IMR-90 (cell line): ENCODE data around the gene OGFR. TPM values are rescaled to one million over a fixed set of nuclear protein-coding genes. Genes with fewer than 3 reads are reported as not detected.
A peak's percentile ranks its signal among the peaks of the same experiment; 100 is the strongest.

Experiments used
- ATAC-seq: fragments of 200-7000 bp; cut with Tn5 transposase; 2 replicates; pipeline ENCODE4 v1.9.1; 2020; ENCODE audit warnings: low read depth, mild to moderate bottlenecking, moderate library complexity
- BruUV-seq: library from RNA; stranded (reverse); fragments of 400-500 nt; replicated peaks from 2 replicates; lab custom pipeline; 2021; lab: Mats Ljungman, UMichigan
- CTCF ChIA-PET: fragments of 300-600 bp; formaldehyde crosslinking; extraction: SDS; loops from one replicate; lab custom pipeline; 2021; ENCODE audit warnings: antibody characterized with exemption; lab: Yijun Ruan, JAX
- POLR2A ChIA-PET: fragments of 300-600 bp; sonication (Branson Sonifier 250); formaldehyde crosslinking; loops from one replicate; lab custom pipeline; 2022; ENCODE audit warnings: antibody characterized with exemption; ENCODE audit not compliant: unreplicated experiment; lab: Charles Lee
- DNase-seq: peaks from one replicate; pipeline ENCODE4 v3.0.0; 2013
- H2AFZ ChIP-seq: replicated peaks from 2 replicates; pipeline ENCODE3; 2013; ENCODE audit warnings: low read length, mild to moderate bottlenecking; ENCODE audit not compliant: poor library complexity
- H2AK5ac ChIP-seq: 2 replicates; pipeline ENCODE4 v1.6.1; 2013; ENCODE audit warnings: low read depth, low read length, inconsistent platforms
- H2AK9ac ChIP-seq: replicated peaks from 2 replicates; pipeline ENCODE3; 2013; ENCODE audit warnings: mild to moderate bottlenecking, low read depth, low read length, moderate library complexity; ENCODE audit not compliant: poor library complexity
- H2BK120ac ChIP-seq: 2 replicates; pipeline ENCODE4 v1.6.1; 2013; ENCODE audit warnings: low read depth, low read length, inconsistent platforms
- H2BK15ac ChIP-seq: 3 replicates; pipeline ENCODE4 v1.6.1; 2013; ENCODE audit warnings: low read depth, low read length, inconsistent platforms
- H2BK20ac ChIP-seq: 2 replicates; pipeline ENCODE4 v1.6.1; 2013; ENCODE audit warnings: low read depth, mild to moderate bottlenecking, inconsistent platforms, low read length, moderate library complexity
- H2BK5ac ChIP-seq: 2 replicates; pipeline ENCODE4 v1.6.1; 2013; ENCODE audit warnings: mild to moderate bottlenecking, low read depth, low read length, inconsistent platforms; ENCODE audit not compliant: poor library complexity, severe bottlenecking
- H3K14ac ChIP-seq: replicated peaks from 2 replicates; pipeline ENCODE4 v1.6.1; 2013; ENCODE audit warnings: low read depth, low read length, inconsistent platforms
- H3K18ac ChIP-seq: 2 replicates; pipeline ENCODE4 v1.6.1; 2013; ENCODE audit warnings: low read depth, low read length, control low read depth
- H3K23ac ChIP-seq: 2 replicates; pipeline ENCODE4 v1.6.1; 2013; ENCODE audit warnings: low read depth, low read length, inconsistent platforms
- H3K27ac ChIP-seq: 2 replicates; pipeline ENCODE4 v1.5.1; 2013; ENCODE audit warnings: mild to moderate bottlenecking, control low read depth, low read length; ENCODE audit not compliant: insufficient read depth
- H3K27me3 ChIP-seq: 2 replicates; pipeline ENCODE4 v1.6.1; 2013; ENCODE audit warnings: low read length; ENCODE audit not compliant: control insufficient read depth, insufficient read depth
- H3K36me3 ChIP-seq: 2 replicates; pipeline ENCODE4 v1.6.1; 2013; ENCODE audit warnings: low read length, mixed read lengths; ENCODE audit not compliant: control insufficient read depth, insufficient read depth
- H3K4ac ChIP-seq: 2 replicates; pipeline ENCODE4 v1.6.1; 2013; ENCODE audit warnings: low read depth, low read length, inconsistent platforms
- H3K4me1 ChIP-seq: 2 replicates; pipeline ENCODE4 v1.6.1; 2013; ENCODE audit warnings: low read length, mixed read lengths; ENCODE audit not compliant: control insufficient read depth, insufficient read depth
- H3K4me2 ChIP-seq: 2 replicates; pipeline ENCODE4 v1.6.1; 2013; ENCODE audit warnings: low read depth, mild to moderate bottlenecking, control low read depth, low read length, moderate library complexity
- H3K4me3 ChIP-seq: 2 replicates; pipeline ENCODE4 v1.5.1; 2013; ENCODE audit warnings: low read depth, mild to moderate bottlenecking, control low read depth, low read length, moderate library complexity; ENCODE audit not compliant: insufficient read depth
- H3K56ac ChIP-seq: 2 replicates; pipeline ENCODE4 v1.6.1; 2013; ENCODE audit warnings: low read length, inconsistent platforms; ENCODE audit not compliant: insufficient read depth; ENCODE audit errors: extremely low read depth
- H3K79me1 ChIP-seq, 2 experiments: 2 replicates each; pipeline ENCODE4 v1.6.1; 2013; ENCODE audit warnings: low read length in 2 of 2, inconsistent platforms in 1 of 2, low read depth in 1 of 2
- H3K9ac ChIP-seq: 2 replicates; pipeline ENCODE4 v1.6.1; 2013; ENCODE audit warnings: low read depth, low read length, control low read depth
- H3K9me1 ChIP-seq: 2 replicates; pipeline ENCODE4 v1.6.1; 2013; ENCODE audit warnings: low read length, inconsistent platforms; ENCODE audit not compliant: insufficient read depth
- H3K9me3 ChIP-seq: 2 replicates; pipeline ENCODE4 v1.6.1; 2013; ENCODE audit warnings: low read length; ENCODE audit not compliant: control insufficient read depth, insufficient read depth
- H4K20me1 ChIP-seq: 2 replicates; pipeline ENCODE4 v1.6.1; 2013; ENCODE audit warnings: low read length, inconsistent platforms; ENCODE audit not compliant: insufficient read depth
- H4K5ac ChIP-seq: 2 replicates; pipeline ENCODE4 v1.6.1; 2013; ENCODE audit warnings: mild to moderate bottlenecking, low read depth, low read length, control low read depth
- H4K8ac ChIP-seq, 2 experiments: 2 replicates each; pipeline ENCODE4 v1.6.1; 2013; ENCODE audit warnings: low read depth in 2 of 2, low read length in 2 of 2, control low read depth in 1 of 2, inconsistent platforms in 1 of 2
- H4K91ac ChIP-seq: 2 replicates; pipeline ENCODE4 v1.6.1; 2013; ENCODE audit warnings: low read depth, low read length, inconsistent platforms; ENCODE audit not compliant: insufficient read depth
- CHD1 ChIP-seq: IDR thresholded peaks from 2 replicates; pipeline ENCODE4 v1.6.1; 2012; ENCODE audit warnings: low read depth, low read length, improper control_type of control experiment
- FOS ChIP-seq: fragments of 150-350 bp; IDR thresholded peaks from 2 replicates; pipeline ENCODE4 v1.6.1; 2016; ENCODE audit warnings: low read depth, low read length
- MAFK ChIP-seq: IDR thresholded peaks from 2 replicates; pipeline ENCODE4 v1.6.1; 2012; ENCODE audit warnings: low read depth, low read length, improper control_type of control experiment
- NFE2L2 ChIP-seq: fragments of 150-350 bp; IDR thresholded peaks from 2 replicates; pipeline ENCODE4 v1.6.1; 2016; ENCODE audit warnings: low read depth, mild to moderate bottlenecking, low read length
- POLR2A ChIP-seq: IDR thresholded peaks from 2 replicates; pipeline ENCODE4 v1.6.1; 2012; ENCODE audit warnings: mild to moderate bottlenecking, low read depth, low read length
- RAD21 ChIP-seq: IDR thresholded peaks from 2 replicates; pipeline ENCODE4 v1.6.1; 2012; ENCODE audit warnings: low read length, improper control_type of control experiment
- RCOR1 ChIP-seq: IDR thresholded peaks from 2 replicates; pipeline ENCODE4 v1.6.1; 2012; ENCODE audit warnings: mild to moderate bottlenecking, low read length, improper control_type of control experiment; ENCODE audit not compliant: insufficient replicate concordance
- WGBS, 2 experiments: methylation state at CpG; one replicate each; pipeline versions ENCODE4 v1.1.5 to v1.1.7; 2013; ENCODE audit warnings: missing lambda C conversion rate in 2 of 2; ENCODE audit not compliant: insufficient read length in 1 of 2; ENCODE audit errors: extremely low coverage in 2 of 2; 5-methylcytosine and 5-hydroxymethylcytosine counted together
- dilution Hi-C: fragments of 300-500 bp; cut with HindIII; formaldehyde crosslinking; loops from one replicate; pipeline ENCODE4 v1.14.3; 2018; ENCODE audit warnings: low sequenced_read_pairs; ENCODE audit not compliant: unreplicated experiment
- in situ Hi-C: fragments of 300-500 bp; cut with MboI; formaldehyde crosslinking; loops from 3 replicates; pipeline ENCODE4 v1.14.3; 2019; ENCODE audit warnings: low sequenced_read_pairs, inconsistent platforms, mixed read lengths
- intact Hi-C: fragments of 100-400 bp; cut with micrococcal nuclease; formaldehyde crosslinking; loops from 2 replicates; pipeline ENCODE4 v1.10.0; 2022
- polyA plus RNA-seq, 3 experiments: library from polyadenylated mRNA; depleted of rRNA; stranded (reverse); fragments of >200 nt; gene quantifications; 2 replicates each; pipeline ENCODE4 v1.2.3, GENCODE V29; 2012; ENCODE audit warnings: low replicate concordance in 1 of 3
- total RNA-seq: library from RNA; depleted of rRNA; stranded (reverse); fragments of >200 nt; gene quantifications from 2 replicates; pipeline ENCODE4 v1.2.3, GENCODE V29; 2012
- TF ChIP-seq, protein P1 (sequence below): fragments of 150-350 bp; IDR thresholded peaks from 2 replicates; pipeline ENCODE4 v1.6.1; 2017; ENCODE audit warnings: mild to moderate bottlenecking, antibody characterized with exemption, low read length, low read depth
- TF ChIP-seq, protein P2 (sequence below): fragments of 150-350 bp; IDR thresholded peaks from 2 replicates; pipeline ENCODE4 v1.6.1; 2016; ENCODE audit warnings: low read depth, mild to moderate bottlenecking, low read length, moderate library complexity, borderline replicate concordance

OGFR gene
- total and polyA plus RNA-seq, 2 of the 4 experiments (the other 2 are of a cell fraction), result 22.4 to 30.1 TPM

DNA sequence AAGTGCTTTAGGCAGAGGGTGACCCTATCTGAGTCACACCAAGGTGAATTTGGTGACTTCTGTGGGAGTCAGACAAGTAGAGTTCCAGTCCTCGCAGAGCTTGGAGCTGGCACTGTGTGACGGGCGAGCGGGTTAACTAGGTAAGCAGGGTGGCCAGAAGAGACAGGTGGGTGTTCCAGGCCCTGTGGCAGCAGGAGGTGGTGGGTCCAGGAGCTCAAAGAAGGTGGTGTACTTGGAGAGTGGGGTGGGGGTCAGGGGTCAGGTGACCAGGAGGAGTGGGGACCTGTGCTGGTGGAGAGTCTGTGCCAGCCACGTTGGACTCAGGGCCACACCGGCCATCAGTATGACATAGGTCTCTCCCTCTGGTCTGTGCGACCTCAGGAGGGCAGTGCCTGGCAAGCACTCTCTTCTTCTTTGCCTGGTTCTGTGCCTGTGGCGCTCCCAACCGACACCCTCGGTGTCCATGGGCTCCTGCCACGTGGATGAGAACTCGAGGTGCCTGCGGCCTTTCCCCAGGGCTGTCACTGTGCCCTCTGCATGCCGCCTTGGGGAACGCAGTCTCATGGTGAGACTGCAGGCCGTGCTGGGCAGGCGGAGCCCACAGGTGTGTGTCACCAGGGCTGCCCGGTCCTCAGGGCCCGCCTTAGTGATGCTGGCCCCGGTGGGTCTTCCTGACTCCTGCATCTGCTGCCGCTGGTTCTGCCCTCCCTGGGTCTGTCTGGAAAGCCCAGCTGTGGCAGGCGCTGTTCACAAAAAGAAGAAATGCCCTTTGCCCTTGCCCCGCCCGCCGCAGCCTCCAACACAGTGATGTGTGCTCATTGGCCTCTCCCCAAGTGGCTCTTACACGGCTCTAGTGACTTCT lies 6.7 kb upstream of the OGFR start:
- POLR2A ChIA-PET, result no interaction called here
- Histone ChIP-seq H4K91ac (no peak overlapping the region), H2AK5ac (no peak overlapping the region), H3K14ac (no peak overlapping the region), H3K9me3 (no peaks in the 10 kb centered on the region), H3K56ac (no peak overlapping the region), H3K4me2 (no peak overlapping the region), H3K4me1 (peaks cover 12% of the 10 kb centered on the region), H2BK20ac (no peak overlapping the region), H3K27me3 (no peaks in the 10 kb centered on the region), H4K20me1 (peaks cover 14% of the 10 kb centered on the region), H3K36me3 (peaks cover 32% of the 10 kb centered on the region), H3K79me1 (peaks cover 11 to 19% of the 10 kb centered on the region in 2 experiments), H2BK120ac (no peak overlapping the region), H2BK15ac (no peak overlapping the region), H4K5ac (no peak overlapping the region), H4K8ac (no peak overlapping the region), H3K9me1 (peaks cover 7% of the 10 kb centered on the region; the same call in 1 of the 2 replicates), H3K4ac (no peak overlapping the region), H3K4me3 (no peak overlapping the region), H2AFZ (no peak overlapping the region), H3K9ac (no peak overlapping the region), H2BK5ac (no peak overlapping the region), H3K27ac (no peak overlapping the region), H2AK9ac (peak overlapping the region; percentile 62), H3K18ac (no peak overlapping the region), H3K23ac (peak overlapping the region; percentile 23; the same call in 1 of the 2 replicates)
- intact Hi-C loops (no loop called here), dilution Hi-C loops (no loop called here), in situ Hi-C loops (no loop called here)
- DNase-seq (no peak), ATAC-seq (no peak)
- no peak for TF ChIP-seq RAD21
- TF ChIP-seq NFE2L2, result no peak
- no peak for TF ChIP-seq CHD1
- TF ChIP-seq, protein P1, sequence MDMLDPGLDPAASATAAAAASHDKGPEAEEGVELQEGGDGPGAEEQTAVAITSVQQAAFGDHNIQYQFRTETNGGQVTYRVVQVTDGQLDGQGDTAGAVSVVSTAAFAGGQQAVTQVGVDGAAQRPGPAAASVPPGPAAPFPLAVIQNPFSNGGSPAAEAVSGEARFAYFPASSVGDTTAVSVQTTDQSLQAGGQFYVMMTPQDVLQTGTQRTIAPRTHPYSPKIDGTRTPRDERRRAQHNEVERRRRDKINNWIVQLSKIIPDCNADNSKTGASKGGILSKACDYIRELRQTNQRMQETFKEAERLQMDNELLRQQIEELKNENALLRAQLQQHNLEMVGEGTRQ, result no peak
- TF ChIP-seq MAFK, result no peak
- TF ChIP-seq POLR2A, result no peak
- TF ChIP-seq RCOR1, result no peak
- TF ChIP-seq, protein P2, sequence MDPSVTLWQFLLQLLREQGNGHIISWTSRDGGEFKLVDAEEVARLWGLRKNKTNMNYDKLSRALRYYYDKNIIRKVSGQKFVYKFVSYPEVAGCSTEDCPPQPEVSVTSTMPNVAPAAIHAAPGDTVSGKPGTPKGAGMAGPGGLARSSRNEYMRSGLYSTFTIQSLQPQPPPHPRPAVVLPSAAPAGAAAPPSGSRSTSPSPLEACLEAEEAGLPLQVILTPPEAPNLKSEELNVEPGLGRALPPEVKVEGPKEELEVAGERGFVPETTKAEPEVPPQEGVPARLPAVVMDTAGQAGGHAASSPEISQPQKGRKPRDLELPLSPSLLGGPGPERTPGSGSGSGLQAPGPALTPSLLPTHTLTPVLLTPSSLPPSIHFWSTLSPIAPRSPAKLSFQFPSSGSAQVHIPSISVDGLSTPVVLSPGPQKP, result no peak
- no peak for TF ChIP-seq FOS
- BruUV-seq, result no TSS peak
- 92% methylated on average over 16 of the region's 26 CpGs; no CpG with 5 or more reads in 1 of the 2 experiments for WGBS, 2 experiments
- CTCF ChIA-PET, result no interaction called here
